ENCODE measurements around the gene RRAS2.

Gene RRAS2

DNA sequence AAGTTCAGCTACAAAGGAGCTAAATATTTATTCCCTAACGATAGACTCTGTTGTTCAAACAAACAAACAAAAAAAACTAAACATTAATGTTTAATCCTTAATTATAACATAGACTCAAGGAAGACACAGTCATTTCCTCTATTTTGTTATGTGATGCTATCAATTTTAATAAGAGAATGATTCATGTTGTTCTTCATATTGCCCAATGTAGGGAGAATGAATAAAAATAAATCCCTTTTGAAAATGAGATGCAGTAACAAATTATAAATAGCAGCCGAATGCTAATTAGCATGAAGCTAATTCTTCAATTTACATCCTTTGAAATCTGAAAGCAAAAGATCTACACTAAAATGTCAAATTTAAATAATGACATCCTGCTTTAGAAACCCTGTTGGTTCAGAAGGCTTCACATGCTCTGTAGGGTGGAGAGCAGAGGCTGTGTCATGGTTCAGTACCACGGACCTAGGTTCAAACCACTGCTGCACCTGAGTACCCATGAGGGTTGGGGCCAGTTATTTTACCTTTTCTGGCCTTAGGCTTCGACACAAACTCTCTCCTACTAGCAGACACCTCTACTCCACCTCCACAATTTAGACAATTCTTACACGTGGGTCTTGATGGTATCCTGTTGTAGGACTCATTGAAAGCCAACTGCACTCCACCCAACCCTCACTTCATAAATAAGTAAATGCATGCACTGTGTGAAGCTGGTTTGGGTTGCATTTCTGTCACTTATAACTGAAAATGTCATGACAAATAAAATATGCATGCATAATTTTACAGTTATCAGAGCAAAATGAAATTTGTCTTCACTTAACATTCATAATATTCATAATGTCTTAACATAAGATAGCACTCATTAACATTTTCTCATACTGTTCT lies 89.0 kb downstream of the RRAS2 start:
- TF ChIP-seq EZH2 (IDR thresholded peaks at IDR 0.05; ENCODE audit: borderline replicate concordance, low read depth, low read length, severe bottlenecking) = no peak
- TF ChIP-seq, protein P1, sequence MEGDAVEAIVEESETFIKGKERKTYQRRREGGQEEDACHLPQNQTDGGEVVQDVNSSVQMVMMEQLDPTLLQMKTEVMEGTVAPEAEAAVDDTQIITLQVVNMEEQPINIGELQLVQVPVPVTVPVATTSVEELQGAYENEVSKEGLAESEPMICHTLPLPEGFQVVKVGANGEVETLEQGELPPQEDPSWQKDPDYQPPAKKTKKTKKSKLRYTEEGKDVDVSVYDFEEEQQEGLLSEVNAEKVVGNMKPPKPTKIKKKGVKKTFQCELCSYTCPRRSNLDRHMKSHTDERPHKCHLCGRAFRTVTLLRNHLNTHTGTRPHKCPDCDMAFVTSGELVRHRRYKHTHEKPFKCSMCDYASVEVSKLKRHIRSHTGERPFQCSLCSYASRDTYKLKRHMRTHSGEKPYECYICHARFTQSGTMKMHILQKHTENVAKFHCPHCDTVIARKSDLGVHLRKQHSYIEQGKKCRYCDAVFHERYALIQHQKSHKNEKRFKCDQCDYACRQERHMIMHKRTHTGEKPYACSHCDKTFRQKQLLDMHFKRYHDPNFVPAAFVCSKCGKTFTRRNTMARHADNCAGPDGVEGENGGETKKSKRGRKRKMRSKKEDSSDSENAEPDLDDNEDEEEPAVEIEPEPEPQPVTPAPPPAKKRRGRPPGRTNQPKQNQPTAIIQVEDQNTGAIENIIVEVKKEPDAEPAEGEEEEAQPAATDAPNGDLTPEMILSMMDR (IDR thresholded peaks at IDR 0.05; ENCODE audit: borderline replicate concordance, extremely low read depth, low read length, poor library complexity, severe bottlenecking) = no peak
- peaks cover 21% of the 10 kb centered on the region; the same call in 1 of the 2 replicates for H3K36me3 ChIP-seq (ENCODE audit: insufficient read depth, low read length)
- no peak for ATAC-seq (ENCODE audit: insufficient read depth, low read depth)
- no peaks in the 10 kb centered on the region for H4K20me1 ChIP-seq (ENCODE audit: insufficient read depth, low read length)
- no peak overlapping the region for H3K4me3 ChIP-seq (ENCODE audit: low read depth in 1 of 2, low read length in 2 of 2)
- H3K9me3 ChIP-seq (ENCODE audit: insufficient read depth, low read length, severe bottlenecking) = no peaks in the 10 kb centered on the region
- H3K4me2 ChIP-seq (ENCODE audit: insufficient read depth, low read length) = peak overlapping the region; percentile 53; the same call in 1 of the 2 replicates
- no peak overlapping the region for H3K9ac ChIP-seq (ENCODE audit: low read depth, low read length)
- no peaks in the 10 kb centered on the region for H3K79me2 ChIP-seq (ENCODE audit: insufficient read depth, low read length)
- no peak overlapping the region for H2AFZ ChIP-seq (ENCODE audit: low read depth, low read length)
- peak overlapping the region; percentile 68; the same call in 1 of the 2 replicates for H3K27ac ChIP-seq (ENCODE audit: low read length)
- no peak for DNase-seq
- H3K27me3 ChIP-seq (ENCODE audit: insufficient read depth, low read length, poor library complexity) = no peaks in the 10 kb centered on the region
- H3K4me1 ChIP-seq (ENCODE audit: insufficient read depth, low read length) = peaks cover 40% of the 10 kb centered on the region

- Histone ChIP-seq H3K4me3 (ENCODE audit: low read depth in 1 of 2, low read length in 2 of 2) (no peak overlapping the region), H3K4me1 (ENCODE audit: insufficient read depth, low read length) (peaks cover 34% of the 10 kb centered on the region), H2AFZ (ENCODE audit: low read depth, low read length) (no peak overlapping the region), H3K4me2 (ENCODE audit: insufficient read depth, low read length) (no peak overlapping the region), H4K20me1 (ENCODE audit: insufficient read depth, low read length) (no peaks in the 10 kb centered on the region), H3K36me3 (ENCODE audit: insufficient read depth, low read length) (peaks cover 14% of the 10 kb centered on the region; the same call in 1 of the 2 replicates), H3K9me3 (ENCODE audit: insufficient read depth, low read length, severe bottlenecking) (no peaks in the 10 kb centered on the region), H3K9ac (ENCODE audit: low read depth, low read length) (no peak overlapping the region), H3K27me3 (ENCODE audit: insufficient read depth, low read length, poor library complexity) (no peaks in the 10 kb centered on the region), H3K27ac (ENCODE audit: low read length) (no peak overlapping the region), H3K79me2 (ENCODE audit: insufficient read depth, low read length) (no peaks in the 10 kb centered on the region)
- no peak for ATAC-seq (ENCODE audit: insufficient read depth, low read depth)
- TF ChIP-seq EZH2 (IDR thresholded peaks at IDR 0.05; ENCODE audit: borderline replicate concordance, low read depth, low read length, severe bottlenecking) = no peak
- TF ChIP-seq, protein P1 (IDR thresholded peaks at IDR 0.05; ENCODE audit: borderline replicate concordance, extremely low read depth, low read length, poor library complexity, severe bottlenecking) = no peak
- DNase-seq = no peak
These were observed 90.9 kb downstream of the RRAS2 start for GRCh38 chr11:14267861-14268635.

GRCh38 chr11:14266622-14267021 lies 92.4 kb downstream of the RRAS2 start:
- TF ChIP-seq, protein P1 (IDR thresholded peaks at IDR 0.05; ENCODE audit: borderline replicate concordance, extremely low read depth, low read length, poor library complexity, severe bottlenecking) = no peak
- TF ChIP-seq EZH2 (IDR thresholded peaks at IDR 0.05; ENCODE audit: borderline replicate concordance, low read depth, low read length, severe bottlenecking) = no peak

More at GRCh38 chr11:14266622-14267021, 92.4 kb downstream of the RRAS2 start:
- no peak overlapping the region for H3K9ac ChIP-seq (ENCODE audit: low read depth, low read length)
- H3K36me3 ChIP-seq (ENCODE audit: insufficient read depth, low read length) = peaks cover 13% of the 10 kb centered on the region; the same call in 1 of the 2 replicates
- no peaks in the 10 kb centered on the region for H3K27me3 ChIP-seq (ENCODE audit: insufficient read depth, low read length, poor library complexity)
- no peak overlapping the region for H2AFZ ChIP-seq (ENCODE audit: low read depth, low read length)
- H3K27ac ChIP-seq (ENCODE audit: low read length) = no peak overlapping the region
- DNase-seq (no peak), ATAC-seq (ENCODE audit: insufficient read depth, low read depth) (no peak)
- no peaks in the 10 kb centered on the region for H3K9me3 ChIP-seq (ENCODE audit: insufficient read depth, low read length, severe bottlenecking)
- H3K79me2 ChIP-seq (ENCODE audit: insufficient read depth, low read length) = no peaks in the 10 kb centered on the region
- peaks cover 19% of the 10 kb centered on the region for H3K4me1 ChIP-seq (ENCODE audit: insufficient read depth, low read length)
- H3K4me2 ChIP-seq (ENCODE audit: insufficient read depth, low read length) = no peak overlapping the region
- no peaks in the 10 kb centered on the region for H4K20me1 ChIP-seq (ENCODE audit: insufficient read depth, low read length)
- no peak overlapping the region for H3K4me3 ChIP-seq (ENCODE audit: low read depth in 1 of 2, low read length in 2 of 2)

Measured in DND-41 (cell line).